Measurements from ENCODE around the gene ELAVL4. TPM values are rescaled to one million over a fixed set of nuclear protein-coding genes. Genes with fewer than 3 reads are reported as not detected.

ELAVL4 gene
- total RNA-seq, 1 experiment from 2014 or later = not detected

DNA sequence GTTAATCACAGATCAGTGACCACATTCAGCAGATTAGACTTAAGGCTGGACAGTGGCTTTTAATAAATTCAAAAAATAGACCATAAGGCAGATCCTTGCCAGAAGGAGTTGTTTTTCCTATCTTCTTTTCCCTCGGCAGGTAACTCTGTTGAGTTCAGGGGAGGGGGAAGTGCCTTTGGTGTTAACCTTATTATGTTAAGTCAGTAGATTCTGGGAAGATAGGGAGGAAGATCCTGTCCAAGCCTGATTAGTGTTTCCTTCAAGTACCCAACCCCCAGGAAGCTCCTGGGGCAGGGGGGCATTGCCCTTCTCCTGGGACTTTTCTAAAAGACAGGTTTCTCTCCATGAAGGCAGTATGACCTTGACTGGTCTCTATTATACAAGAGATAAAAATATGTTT, 87.4 kb downstream of the ELAVL4 start:
- H3K4me3 Mint-ChIP-seq (ENCODE audit: low read depth, unreplicated experiment) = no peak overlapping the region
- no TSS peak for BruUV-seq (replicated peaks)
- TF ChIP-seq, protein P1, sequence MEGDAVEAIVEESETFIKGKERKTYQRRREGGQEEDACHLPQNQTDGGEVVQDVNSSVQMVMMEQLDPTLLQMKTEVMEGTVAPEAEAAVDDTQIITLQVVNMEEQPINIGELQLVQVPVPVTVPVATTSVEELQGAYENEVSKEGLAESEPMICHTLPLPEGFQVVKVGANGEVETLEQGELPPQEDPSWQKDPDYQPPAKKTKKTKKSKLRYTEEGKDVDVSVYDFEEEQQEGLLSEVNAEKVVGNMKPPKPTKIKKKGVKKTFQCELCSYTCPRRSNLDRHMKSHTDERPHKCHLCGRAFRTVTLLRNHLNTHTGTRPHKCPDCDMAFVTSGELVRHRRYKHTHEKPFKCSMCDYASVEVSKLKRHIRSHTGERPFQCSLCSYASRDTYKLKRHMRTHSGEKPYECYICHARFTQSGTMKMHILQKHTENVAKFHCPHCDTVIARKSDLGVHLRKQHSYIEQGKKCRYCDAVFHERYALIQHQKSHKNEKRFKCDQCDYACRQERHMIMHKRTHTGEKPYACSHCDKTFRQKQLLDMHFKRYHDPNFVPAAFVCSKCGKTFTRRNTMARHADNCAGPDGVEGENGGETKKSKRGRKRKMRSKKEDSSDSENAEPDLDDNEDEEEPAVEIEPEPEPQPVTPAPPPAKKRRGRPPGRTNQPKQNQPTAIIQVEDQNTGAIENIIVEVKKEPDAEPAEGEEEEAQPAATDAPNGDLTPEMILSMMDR (IDR thresholded peaks at IDR 0.05; ENCODE audit: unreplicated experiment) = no peak
- H3K27me3 Mint-ChIP-seq (ENCODE audit: unreplicated experiment) = peaks cover 88% of the 10 kb centered on the region
- no peak overlapping the region for H3K27ac Mint-ChIP-seq (ENCODE audit: unreplicated experiment)
- no peak for DNase-seq
- H3K9me3 Mint-ChIP-seq (ENCODE audit: low read depth, unreplicated experiment) = no peaks in the 10 kb centered on the region
- CTCF ChIA-PET = no interaction called here
- no peaks in the 10 kb centered on the region for H3K36me3 Mint-ChIP-seq (ENCODE audit: insufficient read depth, unreplicated experiment)
- H3K4me1 Mint-ChIP-seq (ENCODE audit: low read depth, unreplicated experiment) = no peaks in the 10 kb centered on the region
- intact Hi-C loops (cut with micrococcal nuclease; ENCODE audit: unreplicated experiment) = no loop called here

DNA sequence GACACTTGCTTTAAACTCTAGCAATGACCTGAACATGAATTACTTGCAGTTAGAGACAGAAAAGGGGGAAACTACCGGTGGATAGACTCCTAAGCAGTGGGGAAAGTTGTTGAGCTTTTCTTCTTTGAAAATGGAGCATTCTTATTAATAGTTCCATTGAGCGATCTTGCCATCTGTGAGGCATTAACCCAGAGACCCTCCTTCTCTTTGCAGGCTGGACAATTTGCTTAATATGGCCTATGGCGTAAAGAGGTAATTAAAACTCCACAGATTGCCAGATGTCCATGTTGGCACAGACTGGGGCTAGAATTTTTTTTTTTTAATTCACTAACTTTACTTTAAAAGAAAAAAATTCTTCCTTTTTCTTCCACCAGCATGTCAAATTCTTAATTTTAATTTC, 88.5 kb downstream of the ELAVL4 start:
- CTCF ChIA-PET = no interaction called here
- intact Hi-C loops (cut with micrococcal nuclease; ENCODE audit: unreplicated experiment) = no loop called here
- Mint-ChIP-seq H3K4me1 (ENCODE audit: low read depth, unreplicated experiment) (no peaks in the 10 kb centered on the region), H3K9me3 (ENCODE audit: low read depth, unreplicated experiment) (no peaks in the 10 kb centered on the region), H3K4me3 (ENCODE audit: low read depth, unreplicated experiment) (no peak overlapping the region), H3K36me3 (ENCODE audit: insufficient read depth, unreplicated experiment) (no peaks in the 10 kb centered on the region), H3K27ac (ENCODE audit: unreplicated experiment) (no peak overlapping the region), H3K27me3 (ENCODE audit: unreplicated experiment) (peaks cover 76% of the 10 kb centered on the region)
- no peak for DNase-seq
- TF ChIP-seq, protein P1 (IDR thresholded peaks at IDR 0.05; ENCODE audit: unreplicated experiment) = no peak
- no TSS peak for BruUV-seq (replicated peaks)

DNA sequence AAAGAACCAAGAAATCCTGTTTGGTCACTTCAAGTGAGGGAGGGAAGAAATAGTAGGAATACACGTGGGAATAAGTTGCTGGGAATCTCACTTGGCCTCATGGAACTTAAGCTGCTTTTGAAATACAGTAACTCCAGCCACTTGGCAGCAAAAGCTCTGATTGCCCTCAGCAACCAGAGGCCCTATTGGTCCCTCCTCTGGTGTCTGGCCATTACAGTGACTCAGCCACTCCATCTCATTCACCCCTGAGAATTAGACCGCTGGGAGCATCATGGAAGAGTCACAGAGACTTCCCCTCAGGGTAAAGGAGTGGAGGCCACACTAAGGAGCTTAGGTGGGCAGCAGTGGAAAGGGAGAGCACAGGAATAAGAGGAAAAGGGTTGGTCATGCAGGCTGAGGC, 99.6 kb downstream of the ELAVL4 start:
- CTCF ChIA-PET = no interaction called here
- H3K9me3 Mint-ChIP-seq (ENCODE audit: low read depth, unreplicated experiment) = no peaks in the 10 kb centered on the region
- H3K4me1 Mint-ChIP-seq (ENCODE audit: low read depth, unreplicated experiment) = no peaks in the 10 kb centered on the region
- H3K36me3 Mint-ChIP-seq (ENCODE audit: insufficient read depth, unreplicated experiment) = no peaks in the 10 kb centered on the region
- no peak overlapping the region for H3K27ac Mint-ChIP-seq (ENCODE audit: unreplicated experiment)
- no peak overlapping the region for H3K4me3 Mint-ChIP-seq (ENCODE audit: low read depth, unreplicated experiment)
- no TSS peak for BruUV-seq (replicated peaks)
- intact Hi-C loops (cut with micrococcal nuclease; ENCODE audit: unreplicated experiment) = no loop called here
- DNase-seq = no peak
- TF ChIP-seq, protein P1 (IDR thresholded peaks at IDR 0.05; ENCODE audit: unreplicated experiment) = no peak
- H3K27me3 Mint-ChIP-seq (ENCODE audit: unreplicated experiment) = peaks cover 58% of the 10 kb centered on the region

DNA sequence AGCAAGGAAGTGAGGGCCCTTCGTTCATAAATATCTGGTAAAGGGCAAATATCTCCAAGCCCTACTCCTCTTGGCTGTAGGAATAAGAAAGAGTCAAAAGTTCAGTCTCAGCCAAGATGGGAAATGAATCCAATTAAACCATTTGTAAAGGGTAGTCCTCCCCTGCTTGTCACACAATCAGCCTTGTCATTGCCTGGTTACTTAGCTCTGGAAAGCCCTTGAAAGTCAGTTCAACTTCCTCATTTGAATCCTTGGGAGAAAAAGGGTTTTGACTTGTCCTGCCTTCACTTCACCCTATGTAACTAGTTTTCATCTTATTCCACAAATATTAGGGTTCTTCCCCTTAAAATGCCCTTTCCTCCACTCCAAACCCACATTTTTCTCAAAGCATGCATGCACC, 100.0 kb downstream of the ELAVL4 start:
- Mint-ChIP-seq H3K9me3 (ENCODE audit: low read depth, unreplicated experiment) (no peaks in the 10 kb centered on the region), H3K27ac (ENCODE audit: unreplicated experiment) (no peak overlapping the region), H3K36me3 (ENCODE audit: insufficient read depth, unreplicated experiment) (no peaks in the 10 kb centered on the region), H3K4me3 (ENCODE audit: low read depth, unreplicated experiment) (no peak overlapping the region), H3K27me3 (ENCODE audit: unreplicated experiment) (peaks cover 58% of the 10 kb centered on the region), H3K4me1 (ENCODE audit: low read depth, unreplicated experiment) (no peaks in the 10 kb centered on the region)
- DNase-seq = no peak
- CTCF ChIA-PET = no interaction called here
- BruUV-seq (replicated peaks) = no TSS peak
- TF ChIP-seq, protein P1 (IDR thresholded peaks at IDR 0.05; ENCODE audit: unreplicated experiment) = no peak
- intact Hi-C loops (cut with micrococcal nuclease; ENCODE audit: unreplicated experiment) = no loop called here

DNA sequence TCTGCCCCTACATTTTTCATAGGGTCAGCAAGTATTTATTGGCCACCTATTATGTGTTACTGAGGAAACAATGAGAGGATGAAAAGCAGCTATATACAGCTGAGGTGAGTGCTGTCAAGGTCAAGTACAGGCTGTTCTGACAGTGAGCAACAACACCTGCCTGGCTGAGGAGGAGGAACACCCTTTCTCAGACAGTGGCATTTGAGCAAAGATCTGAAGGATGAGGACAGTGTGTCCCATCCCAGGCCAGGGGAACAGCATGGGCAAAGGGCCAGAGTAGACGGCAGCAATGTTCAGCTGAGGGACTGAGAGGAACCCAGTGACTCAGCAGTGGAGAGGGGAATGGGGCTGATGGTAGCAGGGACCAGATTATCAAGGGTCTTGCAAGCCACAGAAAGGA, 101.0 kb downstream of the ELAVL4 start:
- Mint-ChIP-seq H3K36me3 (ENCODE audit: insufficient read depth, unreplicated experiment) (no peaks in the 10 kb centered on the region), H3K27me3 (ENCODE audit: unreplicated experiment) (peaks cover 58% of the 10 kb centered on the region), H3K27ac (ENCODE audit: unreplicated experiment) (no peak overlapping the region), H3K4me1 (ENCODE audit: low read depth, unreplicated experiment) (no peaks in the 10 kb centered on the region), H3K4me3 (ENCODE audit: low read depth, unreplicated experiment) (no peak overlapping the region), H3K9me3 (ENCODE audit: low read depth, unreplicated experiment) (no peaks in the 10 kb centered on the region)
- TF ChIP-seq, protein P1 (IDR thresholded peaks at IDR 0.05; ENCODE audit: unreplicated experiment) = no peak
- no TSS peak for BruUV-seq (replicated peaks)
- CTCF ChIA-PET = no interaction called here
- intact Hi-C loops (cut with micrococcal nuclease; ENCODE audit: unreplicated experiment) = no loop called here
- DNase-seq = no peak

Measured in Calu3 (cell line).